Dendritic cell treated with granulocyte-macrophage colony-stimulating factor and Interleukin-4, amounts not matched to agents 40 ng/mL and 50 ng/mL, for 4 days (primary cell): ENCODE measurements around the gene DAPP1.

Experiments used
- H3K27ac Mint-ChIP-seq: one replicate; pipeline ENCODE4 v1.8.0; 2022; ENCODE audit warnings: mild to moderate bottlenecking, mixed read lengths
- H3K27me3 Mint-ChIP-seq: one replicate; pipeline ENCODE4 v1.8.0; 2022; ENCODE audit warnings: mild to moderate bottlenecking, mixed read lengths
- H3K36me3 Mint-ChIP-seq: one replicate; pipeline ENCODE4 v1.8.0; 2022; ENCODE audit warnings: low read depth, mixed read lengths
- H3K4me1 Mint-ChIP-seq: one replicate; pipeline ENCODE4 v1.8.0; 2022; ENCODE audit warnings: low read depth, mixed read lengths
- H3K4me3 Mint-ChIP-seq: one replicate; pipeline ENCODE4 v1.8.0; 2022; ENCODE audit warnings: mild to moderate bottlenecking, moderate library complexity, mixed read lengths
- H3K9me3 Mint-ChIP-seq: one replicate; pipeline ENCODE4 v1.8.0; 2022; ENCODE audit warnings: mixed read lengths
- intact Hi-C: fragments of 100-400 bp; cut with micrococcal nuclease; formaldehyde crosslinking; loops from one replicate; pipeline ENCODE4 v1.15.0; 2022

DAPP1 gene

GRCh38 chr4:99918656-99919055 is 102.0 kb downstream of the DAPP1 start:
- intact Hi-C loops = no loop called here
- Mint-ChIP-seq H3K9me3 (peaks cover 8% of the 10 kb centered on the region), H3K4me1 (no peaks in the 10 kb centered on the region), H3K4me3 (no peak overlapping the region), H3K27me3 (no peaks in the 10 kb centered on the region), H3K36me3 (peaks cover 71% of the 10 kb centered on the region), H3K27ac (no peak overlapping the region)
